H1 (cell line): ENCODE results near the gene SETDB2. TPM values are rescaled to one million over a fixed set of nuclear protein-coding genes. Genes with fewer than 3 reads are reported as not detected.

Experiments used
- CTCF ChIA-PET: fragments of 300-600 bp; sonication (Branson Sonifier 250); formaldehyde crosslinking; loops from one replicate; lab custom pipeline; 2021; ENCODE audit not compliant: partially characterized antibody; lab: Charles Lee
- POLR2A ChIA-PET: fragments of 300-600 bp; sonication (Branson Sonifier 250); formaldehyde crosslinking; loops from one replicate; lab custom pipeline; 2021; ENCODE audit warnings: inconsistent platforms; ENCODE audit not compliant: partially characterized antibody; lab: Charles Lee
- DNase-seq, 2 experiments: peaks; one replicate each; pipeline versions ENCODE4 v3.0.0 to v3.0.0-alpha.2; 2010 to 2022; ENCODE audit warnings: low spot score in 2 of 2, low read depth in 1 of 2, mixed read lengths in 1 of 2
- FAIRE-seq: peaks from 2 replicates; lab custom pipeline; 2011; peaks lifted over from hg19 to GRCh38; lab: Jason Lieb, UNC
- H2AFZ ChIP-seq: 2 replicates; pipeline ENCODE4 v1.8.1; 2012; ENCODE audit warnings: low read length, inconsistent platforms
- H2AK5ac ChIP-seq: 2 replicates; pipeline ENCODE4 v1.6.1; 2013; ENCODE audit warnings: low read depth, low read length
- H2BK120ac ChIP-seq: replicated peaks from 2 replicates; pipeline ENCODE3; 2013; ENCODE audit warnings: low read depth, low read length, inconsistent platforms
- H2BK12ac ChIP-seq: 2 replicates; pipeline ENCODE4 v1.6.1; 2013; ENCODE audit warnings: low read depth, low read length
- H2BK15ac ChIP-seq: 2 replicates; pipeline ENCODE4 v1.6.1; 2013; ENCODE audit warnings: low read length
- H2BK20ac ChIP-seq: 2 replicates; pipeline ENCODE4 v1.6.1; 2013; ENCODE audit warnings: low read length
- H2BK5ac ChIP-seq: 2 replicates; pipeline ENCODE4 v1.6.1; 2013; ENCODE audit warnings: low read depth, low read length
- H3K14ac ChIP-seq: 2 replicates; pipeline ENCODE4 v1.6.1; 2013; ENCODE audit warnings: inconsistent platforms; ENCODE audit not compliant: insufficient read length
- H3K18ac ChIP-seq: 2 replicates; pipeline ENCODE4 v1.6.1; 2013; ENCODE audit warnings: low read length; ENCODE audit errors: extremely low read depth
- H3K23ac ChIP-seq: 2 replicates; pipeline ENCODE4 v1.6.1; 2013; ENCODE audit warnings: inconsistent platforms; ENCODE audit not compliant: insufficient read length
- H3K23me2 ChIP-seq: 2 replicates; pipeline ENCODE4 v1.6.1; 2013; ENCODE audit warnings: low read depth, low read length
- H3K27ac ChIP-seq: 2 replicates; pipeline ENCODE4 v1.6.1; 2011; ENCODE audit warnings: low read depth, low read length, inconsistent platforms
- H3K27me3 ChIP-seq, 4 experiments: replicated peaks in 1 of 4; 1 replicate in 1 of 4; 2 replicates in 3 of 4; pipeline versions ENCODE4 v1.6.1 to v1.8.1; 2011 to 2013; ENCODE audit warnings: low read length in 3 of 4, mild to moderate bottlenecking in 3 of 4, inconsistent platforms in 2 of 4, mixed read lengths in 2 of 4, moderate library complexity in 1 of 4; ENCODE audit not compliant: control insufficient read depth in 3 of 4, insufficient read depth in 3 of 4; ENCODE audit errors: extremely low read depth in 1 of 4
- H3K36me3 ChIP-seq, 4 experiments: 2 replicates each; pipeline versions ENCODE4 v1.6.1 to v1.8.1; 2011 to 2013; ENCODE audit warnings: mild to moderate bottlenecking in 4 of 4, low read length in 3 of 4, moderate library complexity in 2 of 4, control low read depth in 1 of 4, inconsistent platforms in 1 of 4; ENCODE audit not compliant: insufficient read depth in 4 of 4, control insufficient read depth in 2 of 4
- H3K4ac ChIP-seq: replicated peaks from 2 replicates; pipeline ENCODE3; 2013; ENCODE audit warnings: low read length, low read depth, mixed read lengths, inconsistent platforms; ENCODE audit not compliant: insufficient read length
- H3K4me1 ChIP-seq, 4 experiments: replicated peaks in 1 of 4; 1 replicate in 1 of 4; 2 replicates in 3 of 4; pipeline versions ENCODE4 v1.6.1 to v1.8.1; 2011 to 2013; ENCODE audit warnings: low read length in 3 of 4, inconsistent platforms in 2 of 4, mixed read lengths in 1 of 4; ENCODE audit not compliant: insufficient read depth in 4 of 4, control insufficient read depth in 3 of 4
- H3K4me2 ChIP-seq, 2 experiments: 2 replicates each; pipeline versions ENCODE4 v1.6.1 to v1.8.1; 2011 to 2013; ENCODE audit warnings: low read depth in 2 of 2, low read length in 2 of 2, control low read depth in 1 of 2, inconsistent platforms in 1 of 2, mild to moderate bottlenecking in 1 of 2; ENCODE audit not compliant: insufficient read depth in 1 of 2
- H3K4me3 ChIP-seq, 4 experiments: fragments of 200-600, 300-600 bp in 1 of 4; sonication (generic), shearing (Covaris generic), sonication (Bioruptor Twin) in 1 of 4; 2 replicates each; pipeline versions ENCODE4 v1.5.1 to v1.8.1; 2011 to 2016; ENCODE audit warnings: low read length in 4 of 4, low read depth in 3 of 4, control low read depth in 2 of 4, inconsistent platforms in 2 of 4, mild to moderate bottlenecking in 2 of 4, mixed read lengths in 1 of 4, moderate library complexity in 1 of 4; ENCODE audit not compliant: insufficient read depth in 2 of 4; ENCODE audit errors: extremely low read depth in 1 of 4
- H3K56ac ChIP-seq: replicated peaks from 2 replicates; pipeline ENCODE3; 2013; ENCODE audit warnings: low read depth, mild to moderate bottlenecking, mixed read lengths, low read length, inconsistent platforms; ENCODE audit not compliant: insufficient read length
- H3K79me1 ChIP-seq: 2 replicates; pipeline ENCODE4 v1.6.1; 2013; ENCODE audit warnings: low read depth, low read length, control low read depth
- H3K79me2 ChIP-seq, 2 experiments: 2 replicates each; pipeline versions ENCODE4 v1.6.1 to v1.8.1; 2012 to 2013; ENCODE audit warnings: low read length in 2 of 2, mild to moderate bottlenecking in 2 of 2, inconsistent platforms in 1 of 2; ENCODE audit not compliant: insufficient read depth in 2 of 2, control insufficient read depth in 1 of 2
- H3K9ac ChIP-seq, 4 experiments: replicated peaks in 1 of 4; 1 replicate in 1 of 4; 2 replicates in 3 of 4; pipeline versions ENCODE4 v1.6.1 to v1.8.1; 2011 to 2013; ENCODE audit warnings: low read depth in 3 of 4, low read length in 3 of 4, control low read depth in 2 of 4, mild to moderate bottlenecking in 2 of 4, moderate library complexity in 2 of 4, inconsistent platforms in 1 of 4; ENCODE audit errors: extremely low read depth in 1 of 4
- H3K9me3 ChIP-seq, 2 experiments: 2 replicates each; pipeline versions ENCODE4 v1.6.1 to v1.8.1; 2012 to 2013; ENCODE audit warnings: mild to moderate bottlenecking in 2 of 2, moderate library complexity in 2 of 2, control low read depth in 1 of 2, inconsistent platforms in 1 of 2, low read depth in 1 of 2, low read length in 1 of 2, mixed read lengths in 1 of 2; ENCODE audit not compliant: insufficient read depth in 2 of 2
- H4K20me1 ChIP-seq, 2 experiments: replicated peaks in 1 of 2; 2 replicates each; pipeline versions ENCODE3 to v1.8.1; 2011 to 2013; ENCODE audit warnings: inconsistent platforms in 2 of 2, low read length in 2 of 2, mild to moderate bottlenecking in 1 of 2; ENCODE audit not compliant: insufficient read depth in 2 of 2, control insufficient read depth in 1 of 2
- H4K5ac ChIP-seq: 2 replicates; pipeline ENCODE4 v1.6.1; 2013; ENCODE audit warnings: low read length, low read depth, mixed read lengths, inconsistent platforms; ENCODE audit not compliant: insufficient read length
- H4K8ac ChIP-seq: 2 replicates; pipeline ENCODE4 v1.8.0; 2013; ENCODE audit warnings: mild to moderate bottlenecking, moderate library complexity, low read length, inconsistent platforms; ENCODE audit not compliant: insufficient read depth; ENCODE audit errors: extremely low read depth
- H4K91ac ChIP-seq: replicated peaks from 2 replicates; pipeline ENCODE3; 2013; ENCODE audit warnings: low read length, mixed read lengths, inconsistent platforms; ENCODE audit not compliant: insufficient read length
- BCL11A ChIP-seq, 2 experiments: IDR thresholded peaks; one replicate each; pipeline ENCODE4 v1.6.1; 2011; ENCODE audit warnings: low read depth in 2 of 2, low read length in 2 of 2, mild to moderate bottlenecking in 2 of 2
- CEBPB ChIP-seq: IDR thresholded peaks from 2 replicates; pipeline ENCODE4 v1.6.1; 2012; ENCODE audit warnings: low read depth, low read length
- FOSL1 ChIP-seq: IDR thresholded peaks from 2 replicates; pipeline ENCODE4 v1.6.1; 2011; ENCODE audit warnings: mild to moderate bottlenecking, low read depth, low read length, moderate library complexity; ENCODE audit not compliant: insufficient read depth
- HDAC6 ChIP-seq: IDR thresholded peaks from one replicate; pipeline ENCODE4 v1.7.1; 2012; ENCODE audit warnings: low read depth, mild to moderate bottlenecking, inconsistent platforms, low read length, moderate library complexity
- KDM4A ChIP-seq: IDR thresholded peaks from one replicate; pipeline ENCODE4 v1.7.1; 2012; ENCODE audit warnings: low read depth, mild to moderate bottlenecking, moderate library complexity, low read length, inconsistent platforms; ENCODE audit not compliant: severe bottlenecking
- RBBP5 ChIP-seq: IDR thresholded peaks from 2 replicates; pipeline ENCODE4 v1.7.1; 2012; ENCODE audit warnings: low read depth, mild to moderate bottlenecking, inconsistent platforms, low read length, moderate library complexity, borderline replicate concordance
- SIN3A ChIP-seq, 2 experiments: IDR thresholded peaks in 1 of 2; conservative IDR thresholded peaks in 1 of 2; 2 replicates each; pipeline ENCODE4 v1.6.1; 2011 to 2012; ENCODE audit warnings: low read length in 2 of 2, improper control_type of control experiment in 1 of 2, low read depth in 1 of 2, mild to moderate bottlenecking in 1 of 2
- SP2 ChIP-seq: IDR thresholded peaks from 2 replicates; pipeline ENCODE4 v1.6.1; 2012; ENCODE audit warnings: mild to moderate bottlenecking, low read length, inconsistent platforms
- WGBS, 2 experiments: shearing (Covaris generic) in 1 of 2; methylation state at CpG; one replicate each; pipeline versions ENCODE4 v1.1.6 to v1.1.7; 2013 to 2015; ENCODE audit warnings: low lambda C conversion rate in 2 of 2, mixed read lengths in 2 of 2, inconsistent platforms in 1 of 2, low coverage in 1 of 2, missing lambda C conversion rate in 1 of 2; ENCODE audit not compliant: insufficient replicate concordance in 2 of 2, insufficient coverage in 1 of 2, insufficient read length in 1 of 2; ENCODE audit errors: extremely low coverage in 1 of 2, missing lambda C conversion rate in 1 of 2; 5-methylcytosine and 5-hydroxymethylcytosine counted together
- polyA plus RNA-seq, 7 experiments: library from polyadenylated mRNA; depleted of rRNA in 3 of 7; stranded (reverse) in 5 of 7; unstranded in 2 of 7; fragments of >200 nt in 5 of 7; fragments of 200-250 nt in 2 of 7; gene quantifications; 1 replicate in 5 of 7; 2 replicates in 1 of 7; 4 replicates in 1 of 7; pipeline versions ENCODE4 v1.2.1 to v1.2.3, GENCODE V29; 2011 to 2013; ENCODE audit warnings: missing spikeins in 2 of 7, mixed read lengths in 2 of 7
- total RNA-seq: library from RNA; stranded (reverse); fragmentation: NEBNext Ultra II Directional; extraction: Animal tissue kit (Norgen Biotek cat#: 25700); gene quantifications from 2 replicates; pipeline ENCODE4 v1.2.1, GENCODE V29; 2021
- TF ChIP-seq, protein P1 (sequence below): IDR thresholded peaks from 2 replicates; pipeline ENCODE4 v1.6.1; 2011; ENCODE audit warnings: low read depth, mild to moderate bottlenecking, low read length; ENCODE audit not compliant: insufficient read depth
- TF ChIP-seq, protein P2 (sequence below), 3 experiments: IDR thresholded peaks; 1 replicate in 2 of 3; 2 replicates in 1 of 3; pipeline versions ENCODE4 v1.5.1 to v1.6.1; 2011; ENCODE audit warnings: low read length in 3 of 3, mild to moderate bottlenecking in 3 of 3, inconsistent platforms in 2 of 3, low read depth in 1 of 3, moderate library complexity in 1 of 3; ENCODE audit not compliant: insufficient read depth in 1 of 3; ENCODE audit errors: control extremely low read depth in 1 of 3

SETDB2 gene
- total and polyA plus RNA-seq, 2 of the 8 experiments (the other 6 are each of a cell fraction or from before 2014, with no cell fraction given), result 1.2 to 6.1 TPM

DNA sequence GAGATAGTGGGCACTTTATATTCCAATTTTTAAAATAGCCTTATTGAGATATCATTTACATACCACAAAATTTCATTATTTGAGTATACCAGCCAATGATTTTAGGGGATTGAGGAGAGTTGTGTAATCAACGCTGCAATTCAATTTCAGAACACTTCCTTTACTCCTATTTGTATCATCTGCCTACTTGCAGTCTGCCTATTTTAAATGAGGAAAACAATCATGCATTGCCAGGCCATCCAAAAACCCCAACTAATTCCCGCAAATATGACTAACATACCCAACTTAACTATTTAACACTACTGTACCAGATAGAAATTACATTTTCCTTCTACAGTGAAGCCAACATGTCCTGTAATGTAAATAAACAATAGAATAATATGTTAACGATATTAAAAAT lies 26.9 kb upstream of the SETDB2 start:
- Histone ChIP-seq H3K23ac (no peak overlapping the region), H4K20me1 (peaks cover 0 to 1% of the 10 kb centered on the region in 2 experiments), H2BK5ac (no peak overlapping the region), H3K18ac (no peak overlapping the region), H2AFZ (no peak overlapping the region), H3K27ac (no peak overlapping the region), H3K56ac (no peak overlapping the region), H2BK12ac (no peak overlapping the region), H3K4ac (no peak overlapping the region), H3K9ac (no peak overlapping the region), H2BK20ac (no peak overlapping the region), H2BK15ac (no peak overlapping the region), H3K27me3 (peaks cover 2 to 23% (median 13%) of the 10 kb centered on the region in 4 experiments; a peak in 5 of 7 replicates), H3K79me2 (no peaks in the 10 kb centered on the region), H3K4me1 (peaks cover 0 to 5% (median 2%) of the 10 kb centered on the region in 4 experiments; a peak in 4 of 7 replicates), H3K79me1 (no peaks in the 10 kb centered on the region), H2BK120ac (no peak overlapping the region), H4K5ac (no peak overlapping the region), H2AK5ac (no peak overlapping the region), H3K14ac (no peak overlapping the region), H3K4me2 (no peak overlapping the region), H3K9me3 (no peaks in the 10 kb centered on the region), H4K91ac (no peak overlapping the region), H4K8ac (no peak overlapping the region), H3K4me3 (no peak overlapping the region), H3K23me2 (no peaks in the 10 kb centered on the region), H3K36me3 (no peaks in the 10 kb centered on the region)
- WGBS, 2 experiments, result 89% methylated on average over 3 of the region's 3 CpGs; no CpG with 5 or more reads in 1 of the 2 experiments
- DNase-seq (no peak), FAIRE-seq (no peak)
- CTCF ChIA-PET, result interaction anchor here (1.7 kb wide), 1 partner anchor 10 kb away, joined by 7 read pairs; no protein-coding TSS in a partner anchor
- POLR2A ChIA-PET, result interaction anchor here (1.3 kb wide), 1 partner anchor 27 kb away, joined by 3 read pairs; the partner anchor contains the start of genes CAB39L and SETDB2
- TF ChIP-seq FOSL1, result no peak
- TF ChIP-seq, protein P1, sequence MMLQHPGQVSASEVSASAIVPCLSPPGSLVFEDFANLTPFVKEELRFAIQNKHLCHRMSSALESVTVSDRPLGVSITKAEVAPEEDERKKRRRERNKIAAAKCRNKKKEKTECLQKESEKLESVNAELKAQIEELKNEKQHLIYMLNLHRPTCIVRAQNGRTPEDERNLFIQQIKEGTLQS, result no peak
- TF ChIP-seq CEBPB, result no peak
- TF ChIP-seq, protein P2, sequence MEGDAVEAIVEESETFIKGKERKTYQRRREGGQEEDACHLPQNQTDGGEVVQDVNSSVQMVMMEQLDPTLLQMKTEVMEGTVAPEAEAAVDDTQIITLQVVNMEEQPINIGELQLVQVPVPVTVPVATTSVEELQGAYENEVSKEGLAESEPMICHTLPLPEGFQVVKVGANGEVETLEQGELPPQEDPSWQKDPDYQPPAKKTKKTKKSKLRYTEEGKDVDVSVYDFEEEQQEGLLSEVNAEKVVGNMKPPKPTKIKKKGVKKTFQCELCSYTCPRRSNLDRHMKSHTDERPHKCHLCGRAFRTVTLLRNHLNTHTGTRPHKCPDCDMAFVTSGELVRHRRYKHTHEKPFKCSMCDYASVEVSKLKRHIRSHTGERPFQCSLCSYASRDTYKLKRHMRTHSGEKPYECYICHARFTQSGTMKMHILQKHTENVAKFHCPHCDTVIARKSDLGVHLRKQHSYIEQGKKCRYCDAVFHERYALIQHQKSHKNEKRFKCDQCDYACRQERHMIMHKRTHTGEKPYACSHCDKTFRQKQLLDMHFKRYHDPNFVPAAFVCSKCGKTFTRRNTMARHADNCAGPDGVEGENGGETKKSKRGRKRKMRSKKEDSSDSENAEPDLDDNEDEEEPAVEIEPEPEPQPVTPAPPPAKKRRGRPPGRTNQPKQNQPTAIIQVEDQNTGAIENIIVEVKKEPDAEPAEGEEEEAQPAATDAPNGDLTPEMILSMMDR (IDR thresholded peaks at IDR 0.05; ENCODE audit: control extremely low read depth in 1 of 3, insufficient read depth in 1 of 3, low read depth in 1 of 3, low read length in 3 of 3), result no peak
- TF ChIP-seq SP2, result no peak
- TF ChIP-seq BCL11A (IDR thresholded peaks at IDR 0.05; ENCODE audit: low read depth in 2 of 2, low read length in 2 of 2), result no peak
- no peak for TF ChIP-seq HDAC6
- no peak for TF ChIP-seq SIN3A (conservative IDR thresholded peaks at IDR 0.05 in 1 of 2, IDR thresholded peaks at IDR 0.05 in 1 of 2; ENCODE audit: low read depth in 1 of 2, low read length in 2 of 2)
- no peak for TF ChIP-seq RBBP5
- TF ChIP-seq KDM4A, result no peak
